HG03520 (cell line): ENCODE results near the gene CATSPER4.

Experiments
- ATAC-seq: cut with Tn5 transposase; IDR thresholded peaks from one replicate; pipeline ENCODE4 v1.9.1; 2021; ENCODE audit warnings: mild to moderate bottlenecking, moderate library complexity; ENCODE audit not compliant: unreplicated experiment

CATSPER4 gene

GRCh38 chr1:26234644-26235370 lies 44.4 kb downstream of the CATSPER4 start:
- no peak for ATAC-seq

- ATAC-seq: no peak
These were observed 47.0 kb downstream of the CATSPER4 start for GRCh38 chr1:26237230-26237966.

GRCh38 chr1:26239936-26240335 lies 49.5 kb downstream of the CATSPER4 start:
- no peak for ATAC-seq
